ENCODE data around the gene ACACA. TPM values are rescaled to one million over a fixed set of nuclear protein-coding genes. Genes with fewer than 3 reads are reported as not detected.

ACACA gene
- total RNA-seq, 1 donor from 2014 or later, result 44.8 TPM

DNA sequence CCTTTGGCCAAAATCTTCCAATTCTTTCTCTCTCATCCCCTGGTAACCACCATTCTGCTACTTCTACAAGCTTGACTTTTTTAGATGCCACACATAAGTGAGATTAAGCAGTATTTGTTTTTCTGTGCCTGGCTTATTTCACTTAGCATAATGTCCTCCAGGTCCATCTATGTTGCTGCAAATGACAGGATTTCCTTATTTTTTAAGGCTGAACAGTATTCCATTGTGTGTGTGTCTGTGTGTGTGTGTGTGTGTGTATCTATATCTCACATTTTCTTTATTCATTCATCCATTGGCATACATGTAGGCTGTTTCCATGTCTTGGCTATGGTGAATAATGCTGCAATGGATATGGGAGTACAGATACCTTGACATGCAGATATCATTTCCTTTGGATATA lies 6.1 kb downstream of the ACACA start:
- no peak for DNase-seq (ENCODE audit: low read depth)
- no peaks in the 10 kb centered on the region for H3K27me3 ChIP-seq (ENCODE audit: control insufficient read depth, insufficient read depth, low read length)
- FAIRE-seq, result no peak
- H3K36me3 ChIP-seq (ENCODE audit: control insufficient read depth, insufficient read depth, low read length), result no peaks in the 10 kb centered on the region
- TF ChIP-seq, protein P1, sequence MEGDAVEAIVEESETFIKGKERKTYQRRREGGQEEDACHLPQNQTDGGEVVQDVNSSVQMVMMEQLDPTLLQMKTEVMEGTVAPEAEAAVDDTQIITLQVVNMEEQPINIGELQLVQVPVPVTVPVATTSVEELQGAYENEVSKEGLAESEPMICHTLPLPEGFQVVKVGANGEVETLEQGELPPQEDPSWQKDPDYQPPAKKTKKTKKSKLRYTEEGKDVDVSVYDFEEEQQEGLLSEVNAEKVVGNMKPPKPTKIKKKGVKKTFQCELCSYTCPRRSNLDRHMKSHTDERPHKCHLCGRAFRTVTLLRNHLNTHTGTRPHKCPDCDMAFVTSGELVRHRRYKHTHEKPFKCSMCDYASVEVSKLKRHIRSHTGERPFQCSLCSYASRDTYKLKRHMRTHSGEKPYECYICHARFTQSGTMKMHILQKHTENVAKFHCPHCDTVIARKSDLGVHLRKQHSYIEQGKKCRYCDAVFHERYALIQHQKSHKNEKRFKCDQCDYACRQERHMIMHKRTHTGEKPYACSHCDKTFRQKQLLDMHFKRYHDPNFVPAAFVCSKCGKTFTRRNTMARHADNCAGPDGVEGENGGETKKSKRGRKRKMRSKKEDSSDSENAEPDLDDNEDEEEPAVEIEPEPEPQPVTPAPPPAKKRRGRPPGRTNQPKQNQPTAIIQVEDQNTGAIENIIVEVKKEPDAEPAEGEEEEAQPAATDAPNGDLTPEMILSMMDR (IDR thresholded peaks at IDR 0.05; ENCODE audit: insufficient read depth, low read length, severe bottlenecking), result no peak
- no peak overlapping the region for H3K4me3 ChIP-seq (ENCODE audit: low read depth, low read length)

DNA sequence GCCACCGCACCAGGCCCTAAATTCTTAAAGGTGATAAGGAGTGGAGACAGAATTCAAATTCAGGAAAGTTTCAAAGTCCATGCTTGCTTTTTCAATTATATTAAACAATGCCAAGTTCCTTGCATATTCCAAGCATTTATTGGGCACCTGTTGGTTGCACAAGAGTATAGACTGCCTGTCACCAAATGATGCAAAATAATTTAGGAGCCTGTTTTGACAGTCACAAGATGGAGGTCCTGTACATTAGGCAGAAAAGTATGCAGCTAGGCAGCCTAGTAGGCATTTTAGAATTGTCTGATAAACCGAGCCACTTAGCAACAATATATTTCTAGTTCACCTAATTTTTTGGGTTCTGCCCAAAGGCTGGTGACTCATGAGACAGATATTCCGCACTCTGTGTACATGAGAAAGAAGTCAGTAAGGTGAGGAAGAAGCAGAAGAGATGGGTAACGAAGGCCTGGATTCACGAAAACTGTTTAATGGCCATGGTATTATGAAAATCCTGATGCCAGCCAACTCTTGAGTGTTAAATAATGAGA lies 7.3 kb downstream of the ACACA start:
- no peaks in the 10 kb centered on the region for H3K27me3 ChIP-seq (ENCODE audit: control insufficient read depth, insufficient read depth, low read length)
- DNase-seq (ENCODE audit: low read depth), result peak; percentile 65
- TF ChIP-seq, protein P1 (IDR thresholded peaks at IDR 0.05; ENCODE audit: insufficient read depth, low read length, severe bottlenecking), result no peak
- no peaks in the 10 kb centered on the region for H3K36me3 ChIP-seq (ENCODE audit: control insufficient read depth, insufficient read depth, low read length)
- H3K4me3 ChIP-seq (ENCODE audit: low read depth, low read length), result no peak overlapping the region
- no peak for FAIRE-seq

DNA sequence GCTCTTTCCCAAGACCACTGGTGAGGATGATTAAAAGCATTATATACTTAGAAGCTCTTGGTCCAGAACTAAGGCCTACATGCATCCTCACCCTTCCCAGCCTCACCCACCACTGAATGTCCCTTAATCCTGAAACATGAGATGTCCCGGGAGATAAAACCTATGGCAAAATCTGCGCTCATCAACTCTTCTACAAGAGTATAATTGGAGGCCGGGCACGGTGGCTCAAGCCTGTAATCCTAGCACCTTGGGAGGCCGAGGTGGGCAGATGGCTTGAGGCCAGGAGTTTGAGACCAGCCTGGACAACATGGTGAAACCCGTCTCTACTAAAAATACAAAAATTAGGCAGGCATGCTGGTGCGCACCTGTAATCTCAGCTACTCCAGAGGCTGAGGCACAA lies 13.3 kb downstream of the ACACA start:
- DNase-seq (ENCODE audit: low read depth) (no peak), FAIRE-seq (no peak)
- TF ChIP-seq, protein P1 (IDR thresholded peaks at IDR 0.05; ENCODE audit: insufficient read depth, low read length, severe bottlenecking), result no peak
- Histone ChIP-seq H3K4me3 (ENCODE audit: low read depth, low read length) (no peak overlapping the region), H3K36me3 (ENCODE audit: control insufficient read depth, insufficient read depth, low read length) (no peaks in the 10 kb centered on the region), H3K27me3 (ENCODE audit: control insufficient read depth, insufficient read depth, low read length) (no peaks in the 10 kb centered on the region)

- Histone ChIP-seq H3K36me3 (ENCODE audit: control insufficient read depth, insufficient read depth, low read length) (no peaks in the 10 kb centered on the region), H3K27me3 (ENCODE audit: control insufficient read depth, insufficient read depth, low read length) (no peaks in the 10 kb centered on the region), H3K4me3 (ENCODE audit: low read depth, low read length) (no peak overlapping the region)
- FAIRE-seq (no peak), DNase-seq (ENCODE audit: low read depth) (peak; percentile 42)
- TF ChIP-seq, protein P1 (IDR thresholded peaks at IDR 0.05; ENCODE audit: insufficient read depth, low read length, severe bottlenecking), result no peak
Observed at GRCh38 chr17:37392024-37392590, 14.5 kb downstream of the ACACA start.

GRCh38 chr17:37391146-37391545 lies 15.5 kb downstream of the ACACA start:
- TF ChIP-seq, protein P1 (IDR thresholded peaks at IDR 0.05; ENCODE audit: insufficient read depth, low read length, severe bottlenecking), result no peak
- Histone ChIP-seq H3K27me3 (ENCODE audit: control insufficient read depth, insufficient read depth, low read length) (no peaks in the 10 kb centered on the region), H3K36me3 (ENCODE audit: control insufficient read depth, insufficient read depth, low read length) (no peaks in the 10 kb centered on the region), H3K4me3 (ENCODE audit: low read depth, low read length) (no peak overlapping the region)
- DNase-seq (ENCODE audit: low read depth) (no peak), FAIRE-seq (no peak)

DNA sequence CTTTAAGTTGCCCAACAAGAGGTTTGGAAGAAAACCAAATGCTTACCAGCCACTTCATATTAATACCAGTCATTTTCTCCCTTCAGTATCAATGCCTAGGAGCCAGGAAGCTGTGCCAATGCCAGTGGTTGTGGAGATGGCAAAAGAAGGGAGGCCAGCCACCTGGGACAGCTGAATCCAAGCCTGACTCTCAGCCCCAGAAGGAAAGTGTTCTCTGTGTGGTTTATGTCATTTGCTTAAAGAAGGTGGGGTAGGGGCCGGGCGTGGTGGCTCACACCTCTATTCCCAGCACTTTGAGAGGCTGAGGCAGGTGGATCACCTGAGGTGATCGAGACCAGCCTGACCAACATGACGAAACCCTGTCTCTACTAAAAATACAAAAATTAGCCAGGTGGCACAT lies 17.5 kb downstream of the ACACA start:
- Histone ChIP-seq H3K36me3 (ENCODE audit: control insufficient read depth, insufficient read depth, low read length) (no peaks in the 10 kb centered on the region), H3K4me3 (ENCODE audit: low read depth, low read length) (no peak overlapping the region)
- TF ChIP-seq, protein P1 (IDR thresholded peaks at IDR 0.05; ENCODE audit: insufficient read depth, low read length, severe bottlenecking), result no peak

More for the DNA sequence above, 17.5 kb downstream of the ACACA start:
- FAIRE-seq (no peak), DNase-seq (ENCODE audit: low read depth) (no peak)
- no peaks in the 10 kb centered on the region for H3K27me3 ChIP-seq (ENCODE audit: control insufficient read depth, insufficient read depth, low read length)

Measured in bronchial epithelial cell (primary cell).